HT1080 (cell line): ENCODE results near the gene TNRC18. TPM values are rescaled to one million over a fixed set of nuclear protein-coding genes. Genes with fewer than 3 reads are reported as not detected.
"Not testable (repeated sequence)": the region's sequence is repeated elsewhere in the genome, so short reads cannot be mapped to it uniquely, and the experiment has no call there.

Source experiments
- DNase-seq: peaks from one replicate; pipeline ENCODE4 v3.0.0-alpha.2; 2015; ENCODE audit warnings: low read depth
- total RNA-seq: library from RNA; depleted of rRNA; stranded (reverse); fragments of >200 nt; shearing (Covaris generic); gene quantifications from 2 replicates; pipeline ENCODE4 v1.2.3, GENCODE V29; 2014

Gene TNRC18
- total RNA-seq, 1 experiment from 2014 or later = 36.2 TPM

DNA sequence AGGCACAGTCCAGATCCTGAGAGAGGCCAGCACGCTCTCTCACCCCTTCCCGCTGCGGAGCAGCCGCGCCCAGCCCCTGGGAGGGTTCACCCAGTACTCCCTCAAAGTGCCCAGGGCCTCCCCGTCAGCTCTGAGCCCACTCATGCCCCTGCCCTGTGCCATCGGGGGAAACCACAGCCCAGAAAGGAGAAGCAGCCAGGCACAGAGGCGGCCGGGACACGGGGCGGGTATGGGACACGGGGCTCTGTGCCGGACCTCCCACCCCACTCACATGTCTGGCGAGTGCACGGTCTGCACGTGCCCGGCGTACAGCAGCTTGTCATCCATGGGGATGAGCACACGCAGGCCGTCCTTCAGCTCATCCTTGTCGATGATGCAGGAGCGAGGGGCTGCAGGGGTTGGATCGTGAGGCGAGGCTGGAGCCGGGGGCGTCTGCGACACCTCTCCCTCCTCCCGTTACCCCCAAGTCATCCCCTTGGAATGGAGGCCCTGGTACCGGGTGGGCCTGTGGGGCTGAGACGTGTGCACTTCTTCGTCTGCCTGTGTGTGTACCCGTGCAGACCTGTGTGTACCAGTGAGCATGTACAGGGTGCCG lies 102.7 kb downstream of the TNRC18 start:
- no peak for DNase-seq

DNA sequence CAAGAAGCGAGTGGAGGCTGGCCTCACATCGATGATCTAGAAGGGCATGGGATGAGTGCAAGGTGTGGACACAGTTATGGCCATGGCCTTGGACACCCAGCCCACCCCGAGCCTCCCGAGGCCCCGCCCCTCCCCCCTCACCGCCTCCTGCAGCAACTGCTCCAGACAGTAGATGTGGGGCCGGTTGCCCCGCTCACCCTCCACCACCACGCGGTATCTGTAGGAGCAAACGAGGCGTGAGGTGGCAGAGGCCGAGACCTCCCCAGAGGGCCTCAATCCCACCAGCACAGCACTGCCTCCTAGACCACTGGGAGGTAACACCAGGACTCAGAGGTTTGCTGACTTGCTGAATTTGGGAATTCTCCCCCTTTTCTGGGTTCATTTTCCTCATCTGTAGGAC lies 103.2 kb downstream of the TNRC18 start:
- DNase-seq = no peak

DNA sequence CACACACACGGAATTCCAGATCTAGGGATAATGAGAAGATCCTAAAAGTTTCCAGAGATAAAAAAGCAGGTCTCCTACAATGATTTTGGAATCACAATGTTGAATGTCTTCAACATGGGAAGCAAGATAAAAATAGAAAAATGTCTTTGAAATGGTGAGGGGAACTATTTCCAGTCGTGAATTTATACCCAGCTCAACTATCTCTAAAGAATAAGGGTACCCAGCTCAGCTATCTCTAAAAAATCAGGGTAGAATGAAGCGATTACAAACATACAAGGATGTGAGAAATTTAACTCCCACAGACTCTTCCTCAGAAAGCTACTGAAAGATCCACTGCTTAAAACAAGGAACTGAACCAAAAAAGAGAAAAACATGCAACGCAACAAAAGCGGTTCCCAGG lies 105.0 kb downstream of the TNRC18 start:
- not testable (repeated sequence) for DNase-seq

DNA sequence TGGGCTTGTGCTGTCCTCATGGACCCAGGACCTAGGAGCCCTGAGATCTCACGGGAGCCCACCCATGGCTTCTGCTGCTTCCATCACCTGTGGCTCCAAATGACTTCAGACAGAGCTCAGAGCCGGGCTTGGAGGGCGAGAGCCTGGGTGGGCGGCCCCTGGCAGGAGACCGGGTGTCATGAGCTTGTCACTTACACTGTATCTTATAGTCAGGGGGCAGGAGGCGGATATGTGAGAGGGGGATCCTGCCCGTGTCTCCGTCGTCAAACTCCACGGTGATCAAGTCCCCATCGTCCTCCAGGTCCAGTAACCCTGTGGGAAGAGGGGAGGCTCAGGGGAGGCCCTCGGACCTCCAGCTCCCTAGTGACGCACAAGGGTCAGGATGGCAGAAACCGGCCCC lies 107.9 kb downstream of the TNRC18 start:
- DNase-seq = no peak

DNA sequence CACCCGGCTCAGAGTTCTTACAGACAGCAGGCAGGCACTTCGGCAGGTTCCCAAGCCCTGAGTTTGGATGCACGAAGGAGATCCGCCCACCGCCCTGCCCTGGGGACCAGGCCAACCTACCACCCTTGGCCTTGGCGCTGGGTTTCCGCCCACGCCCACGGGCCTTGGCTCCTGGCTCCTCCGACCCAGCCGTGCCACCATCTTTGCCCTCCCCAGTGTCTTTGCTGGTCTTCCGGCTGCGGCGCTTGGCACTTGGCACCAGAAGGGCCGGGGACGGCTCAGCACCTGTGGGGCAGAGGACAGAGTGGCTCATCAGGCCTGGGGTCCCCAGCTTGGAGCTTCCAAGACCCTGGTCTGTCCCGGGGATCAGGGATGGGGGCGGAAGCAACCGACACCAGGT lies 108.8 kb downstream of the TNRC18 start:
- no peak for DNase-seq

DNA sequence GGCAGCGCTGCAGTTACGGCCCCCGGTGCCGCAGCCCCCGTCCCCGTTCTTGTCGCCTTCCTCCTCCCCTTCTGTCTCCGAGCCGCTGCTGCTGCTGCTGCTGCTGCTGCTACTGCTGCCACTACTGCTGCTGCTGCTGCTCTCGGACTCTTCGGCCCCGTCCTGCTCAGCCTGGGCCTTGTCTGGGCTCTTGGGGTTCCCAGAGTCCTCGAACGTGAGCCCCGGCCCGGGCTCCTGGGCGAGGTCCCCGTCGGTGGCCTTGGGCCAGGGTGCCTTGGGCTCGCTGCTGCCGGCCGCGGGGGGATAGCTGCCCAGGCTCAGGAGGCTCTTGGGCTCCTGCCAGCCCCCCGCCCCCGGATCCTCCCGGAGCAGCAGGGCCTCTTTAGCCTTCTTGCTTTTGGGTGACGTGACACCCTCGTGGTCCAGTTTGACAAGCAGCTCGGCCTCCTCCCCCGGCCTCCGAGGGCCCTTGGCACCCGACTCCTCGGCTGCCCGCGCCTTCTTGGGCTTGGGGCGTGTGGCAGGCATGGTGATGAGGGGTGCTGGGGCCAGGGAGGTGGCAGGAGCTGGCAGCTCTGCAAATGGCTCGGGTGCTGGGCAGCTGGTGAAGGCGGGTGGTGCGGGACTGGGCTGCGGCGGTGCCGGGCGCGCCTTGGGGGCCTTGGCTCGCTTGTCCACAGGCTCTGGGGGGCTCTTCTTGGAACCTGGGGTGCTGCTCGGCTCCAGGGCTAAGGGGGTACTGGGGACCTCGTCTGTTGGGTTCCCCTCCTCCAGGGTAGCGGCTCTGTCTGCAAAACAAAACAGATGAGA lies 110.4 kb downstream of the TNRC18 start:
- DNase-seq = not testable (repeated sequence)

GRCh38 chr7:5312276-5313070 lies 111.2 kb downstream of the TNRC18 start:
- DNase-seq = not testable (repeated sequence)

DNA sequence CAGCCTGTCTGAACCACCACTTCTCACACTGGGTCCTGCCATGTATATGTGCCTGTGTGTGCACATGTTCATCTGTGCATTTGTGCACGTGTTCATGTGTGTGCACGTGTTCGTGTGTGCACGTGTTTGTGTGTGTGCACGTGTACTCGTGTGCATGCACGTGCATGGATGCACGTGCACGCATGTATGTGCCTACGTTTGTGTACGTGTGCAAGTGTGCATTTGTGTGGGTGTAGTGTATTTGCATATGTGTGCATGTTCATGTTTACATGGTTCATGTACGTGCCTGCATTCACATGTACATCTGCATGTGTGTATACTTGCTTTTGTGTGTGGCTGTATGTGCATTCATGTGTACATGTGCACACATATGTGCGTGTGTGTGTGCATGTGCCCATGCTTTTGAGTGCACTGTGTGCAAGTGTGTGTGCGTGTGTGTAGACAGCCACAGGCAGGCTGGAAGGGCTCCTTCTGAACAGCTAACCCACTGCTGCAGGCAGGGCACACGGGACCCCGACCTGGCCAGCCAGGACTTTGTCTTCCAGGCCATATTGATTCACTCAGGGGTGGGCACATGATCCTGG lies 112.7 kb downstream of the TNRC18 start:
- no peak for DNase-seq

DNA sequence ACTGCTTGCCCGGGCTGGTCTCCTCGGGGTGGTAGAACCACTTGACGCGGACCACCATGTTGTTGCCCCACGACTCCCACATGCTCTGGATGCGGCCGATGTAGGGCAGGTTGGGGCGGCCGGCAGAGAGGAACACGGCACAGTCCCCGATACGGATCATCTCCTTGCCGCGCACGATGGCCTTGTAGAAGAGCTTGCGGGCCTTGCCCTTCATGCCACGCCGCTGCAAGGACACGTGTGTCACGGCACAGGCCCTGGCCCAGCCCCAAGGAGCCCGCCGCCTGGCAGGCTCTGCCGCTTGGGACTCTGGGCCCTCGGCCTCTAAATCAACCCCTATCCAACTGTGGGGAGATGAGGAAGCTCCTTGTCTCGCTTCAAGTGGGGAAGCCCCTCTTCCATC lies 114.5 kb downstream of the TNRC18 start:
- no peak for DNase-seq

- not testable (repeated sequence) for DNase-seq
These were observed 116.2 kb downstream of the TNRC18 start for GRCh38 chr7:5307221-5308142.

DNA sequence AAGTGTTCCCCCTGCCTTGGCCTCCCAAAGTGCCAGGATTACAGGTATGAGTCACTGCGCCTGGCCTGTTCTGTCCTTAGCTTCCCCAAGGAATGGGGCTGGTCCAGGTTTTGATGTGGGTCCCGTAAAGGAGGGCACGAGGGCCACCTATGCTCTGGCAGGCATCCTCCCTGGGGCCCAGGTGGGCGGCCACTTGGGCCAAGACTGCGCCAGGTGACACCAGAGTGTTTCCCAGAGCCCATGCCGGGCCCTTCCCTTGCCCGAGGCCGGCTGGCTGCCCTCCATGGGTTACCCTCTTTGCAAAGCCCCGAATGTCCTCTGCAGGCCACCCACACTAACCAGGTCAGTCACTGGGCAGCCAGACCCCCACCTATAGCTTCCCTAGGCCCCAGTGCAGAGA lies 118.6 kb downstream of the TNRC18 start:
- not testable (repeated sequence) for DNase-seq

DNA sequence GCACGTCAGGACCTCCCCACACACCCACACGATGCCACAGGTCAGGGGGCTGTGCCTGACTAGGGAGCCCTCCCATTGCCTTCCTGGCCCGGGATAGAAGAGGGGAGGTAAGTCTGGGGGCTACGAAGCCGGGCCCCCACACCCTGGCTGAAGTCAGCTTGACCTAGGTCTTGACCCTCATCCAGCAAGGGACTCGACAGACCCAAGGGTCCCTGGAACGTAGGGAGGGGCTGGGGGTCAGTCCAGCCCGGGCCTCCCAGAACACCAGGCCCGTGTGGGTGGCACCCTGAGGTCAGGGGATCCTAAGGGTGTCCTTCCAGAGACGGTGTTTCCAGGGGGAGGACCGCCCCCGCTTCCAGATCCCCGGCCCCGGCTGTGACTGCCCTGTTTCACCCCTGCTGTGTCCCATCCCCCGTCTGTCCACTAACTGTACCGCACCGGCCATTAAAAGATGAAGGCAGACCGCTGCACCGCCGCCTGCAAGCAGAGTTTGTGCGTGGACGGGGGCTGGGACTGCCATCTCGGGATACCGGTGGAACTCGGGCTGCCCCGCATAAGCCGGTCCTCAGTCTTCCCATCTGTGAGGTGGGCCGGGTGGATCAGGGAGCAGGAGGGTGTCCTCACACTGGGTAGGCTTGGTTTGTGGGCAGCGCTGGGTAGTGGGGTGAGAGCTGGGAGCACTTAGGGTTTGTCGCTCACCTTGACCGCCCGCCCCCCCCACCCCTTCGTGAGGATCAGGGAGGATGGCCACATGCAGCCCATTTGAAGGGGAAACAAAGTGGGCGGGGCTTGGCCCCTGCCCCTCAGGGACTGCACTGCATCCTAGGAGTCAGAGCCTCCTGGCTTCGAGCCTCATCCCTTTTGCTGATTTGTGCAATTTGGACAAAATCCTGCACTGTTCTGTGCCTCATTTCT lies 119.8 kb downstream of the TNRC18 start:
- no peak for DNase-seq

- DNase-seq = no peak
These were observed 120.6 kb downstream of the TNRC18 start for GRCh38 chr7:5303061-5303460.

DNA sequence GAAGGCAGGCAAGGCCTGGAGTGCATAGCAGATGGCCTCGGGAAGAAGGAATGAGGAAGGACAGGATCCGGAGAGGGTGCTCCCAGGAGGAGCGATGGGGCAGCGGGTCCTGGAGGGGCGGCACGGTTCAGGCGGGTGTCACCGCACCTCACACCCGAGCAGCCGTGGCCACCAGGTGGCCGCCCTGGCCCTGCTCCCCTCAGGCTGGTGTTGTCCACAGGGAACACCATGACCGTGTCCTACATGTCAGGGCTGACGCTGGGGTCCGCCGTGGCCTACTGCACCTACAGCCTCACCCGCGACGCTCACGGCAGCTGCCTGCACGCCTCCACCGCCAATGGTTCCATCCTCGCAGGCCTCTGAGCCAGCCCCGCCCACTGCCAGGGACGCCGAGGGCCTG lies 121.1 kb downstream of the TNRC18 start:
- no peak for DNase-seq

GRCh38 chr7:5300366-5300765 lies 123.3 kb downstream of the TNRC18 start:
- DNase-seq = no peak

DNA sequence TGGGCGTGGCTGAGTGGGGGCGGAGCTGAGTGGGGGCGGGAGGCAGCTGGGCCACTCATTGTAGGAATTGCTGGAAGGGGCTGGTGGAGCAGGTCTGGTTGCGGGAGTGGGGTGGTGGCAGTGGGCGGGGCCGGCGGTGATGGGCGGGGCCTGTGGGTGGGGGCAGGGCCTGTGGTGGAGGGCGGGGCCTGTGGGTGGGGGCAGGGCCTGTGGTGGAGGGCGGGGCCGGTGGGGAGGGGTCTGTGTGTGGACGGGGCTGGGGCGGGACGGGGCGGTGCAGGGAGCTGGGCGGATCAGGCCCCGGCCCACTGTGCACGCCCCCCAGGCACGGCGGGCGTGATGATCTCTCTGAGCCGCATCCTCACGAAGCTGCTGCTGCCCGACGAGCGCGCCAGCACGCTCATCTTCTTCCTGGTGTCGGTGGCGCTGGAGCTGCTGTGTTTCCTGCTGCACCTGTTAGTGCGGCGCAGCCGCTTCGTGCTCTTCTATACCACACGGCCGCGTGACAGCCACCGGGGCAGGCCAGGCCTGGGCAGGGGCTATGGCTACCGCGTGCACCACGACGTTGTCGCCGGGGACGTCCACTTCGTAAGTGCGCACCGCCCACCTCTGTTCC lies 126.9 kb downstream of the TNRC18 start:
- DNase-seq = no peak

GRCh38 chr7:5296015-5296610 lies 127.5 kb downstream of the TNRC18 start:
- no peak for DNase-seq
